Astrocyte (in vitro differentiated cells and primary cell): ENCODE data around the gene PTCH1. TPM values are rescaled to one million over a fixed set of nuclear protein-coding genes. Genes with fewer than 3 reads are reported as not detected.

Experiments
- DNase-seq: peaks from one replicate; pipeline ENCODE4 v3.0.0-alpha.2; 2010; ENCODE audit warnings: low read depth
- FAIRE-seq: peaks from 2 replicates; lab custom pipeline; 2011; peaks lifted over from hg19 to GRCh38; lab: Jason Lieb, UNC
- H2AFZ ChIP-seq: 2 replicates; pipeline ENCODE4 v1.6.0; 2012; ENCODE audit warnings: low read depth, low read length, inconsistent platforms
- H3K27ac ChIP-seq: 2 replicates; pipeline ENCODE4 v1.5.1; 2011; ENCODE audit warnings: low read depth, low read length, inconsistent platforms
- H3K27me3 ChIP-seq: 2 replicates; pipeline ENCODE4 v1.6.0; 2011; ENCODE audit warnings: low read length, inconsistent platforms; ENCODE audit not compliant: insufficient read depth
- H3K36me3 ChIP-seq: 2 replicates; pipeline ENCODE4 v1.5.1; 2011; ENCODE audit warnings: low read length, inconsistent platforms; ENCODE audit not compliant: insufficient read depth
- H3K4me1 ChIP-seq: 2 replicates; pipeline ENCODE4 v1.5.1; 2011; ENCODE audit warnings: low read length, inconsistent platforms; ENCODE audit not compliant: insufficient read depth
- H3K4me2 ChIP-seq: 2 replicates; pipeline ENCODE4 v1.6.0; 2012; ENCODE audit warnings: low read length, inconsistent platforms
- H3K4me3 ChIP-seq: 2 replicates; pipeline ENCODE4 v1.5.1; 2011; ENCODE audit warnings: low read depth, mild to moderate bottlenecking, low read length, inconsistent platforms; ENCODE audit not compliant: insufficient read depth
- H3K79me2 ChIP-seq: 2 replicates; pipeline ENCODE4 v1.6.0; 2012; ENCODE audit warnings: mild to moderate bottlenecking, low read length, inconsistent platforms; ENCODE audit not compliant: insufficient read depth
- H3K9ac ChIP-seq: 2 replicates; pipeline ENCODE4 v1.6.0; 2012; ENCODE audit warnings: mild to moderate bottlenecking, low read length, inconsistent platforms
- H3K9me3 ChIP-seq: 2 replicates; pipeline ENCODE4 v1.5.1; 2012; ENCODE audit warnings: low read depth, mild to moderate bottlenecking, low read length, inconsistent platforms; ENCODE audit not compliant: insufficient read depth
- H4K20me1 ChIP-seq: 2 replicates; pipeline ENCODE4 v1.6.0; 2012; ENCODE audit warnings: low read length, inconsistent platforms; ENCODE audit not compliant: insufficient read depth
- H3K27ac Mint-ChIP-seq: one replicate; pipeline ENCODE4 v1.8.0; 2021; ENCODE audit warnings: mild to moderate bottlenecking, mixed read lengths; ENCODE audit not compliant: unreplicated experiment
- H3K27me3 Mint-ChIP-seq: one replicate; pipeline ENCODE4 v1.8.0; 2021; ENCODE audit warnings: low read depth, mixed read lengths; ENCODE audit not compliant: unreplicated experiment
- H3K36me3 Mint-ChIP-seq: one replicate; pipeline ENCODE4 v1.8.0; 2021; ENCODE audit warnings: low read depth, mixed read lengths; ENCODE audit not compliant: unreplicated experiment
- H3K4me1 Mint-ChIP-seq: one replicate; pipeline ENCODE4 v1.8.0; 2021; ENCODE audit warnings: low read depth, mixed read lengths; ENCODE audit not compliant: unreplicated experiment
- H3K4me3 Mint-ChIP-seq: one replicate; pipeline ENCODE4 v1.8.0; 2021; ENCODE audit warnings: mild to moderate bottlenecking, moderate library complexity, mixed read lengths; ENCODE audit not compliant: unreplicated experiment
- H3K9me3 Mint-ChIP-seq: one replicate; pipeline ENCODE4 v1.8.0; 2021; ENCODE audit warnings: mild to moderate bottlenecking, mixed read lengths; ENCODE audit not compliant: unreplicated experiment
- CTCF ChIP-seq: IDR thresholded peaks from 2 replicates; pipeline ENCODE4 v1.5.1; 2011; ENCODE audit warnings: low read depth, mild to moderate bottlenecking, inconsistent platforms, low read length, moderate library complexity; ENCODE audit not compliant: insufficient read depth
- EZH2 ChIP-seq: IDR thresholded peaks from 2 replicates; pipeline ENCODE4 v1.6.1; 2012; ENCODE audit warnings: mild to moderate bottlenecking, low read length, inconsistent platforms; ENCODE audit not compliant: insufficient read depth
- total RNA-seq: library from RNA; stranded (reverse); gene quantifications from 2 replicates; pipeline ENCODE4 v1.2.1, GENCODE V29; 2021

PTCH1 gene
- total RNA-seq, 1 donor from 2014 or later: 21.3 TPM

- no peaks in the 10 kb centered on the region for H3K27me3 ChIP-seq
- peak overlapping the region; percentile 92 for H3K27ac Mint-ChIP-seq
- peak overlapping the region; percentile 8 for H3K27ac ChIP-seq
- peak overlapping the region; percentile 58 for H3K9ac ChIP-seq
- peaks cover 4% of the 10 kb centered on the region for H3K36me3 ChIP-seq
- no peak for FAIRE-seq
- H3K36me3 Mint-ChIP-seq: peaks cover 38% of the 10 kb centered on the region
- TF ChIP-seq EZH2: no peak
- no peak for TF ChIP-seq CTCF
- peak overlapping the region; percentile 80 for H2AFZ ChIP-seq
- H3K27me3 Mint-ChIP-seq: no peaks in the 10 kb centered on the region
- peak overlapping the region; percentile 71 for H3K4me3 Mint-ChIP-seq
- H4K20me1 ChIP-seq: no peaks in the 10 kb centered on the region
- peak overlapping the region; percentile 88 for H3K4me2 ChIP-seq
- peak; percentile 84 for DNase-seq
- peaks cover 40% of the 10 kb centered on the region for H3K4me1 Mint-ChIP-seq
- H3K9me3 Mint-ChIP-seq: no peaks in the 10 kb centered on the region
- H3K4me1 ChIP-seq: peaks cover 21% of the 10 kb centered on the region
- peak overlapping the region; percentile 56 for H3K4me3 ChIP-seq
- no peaks in the 10 kb centered on the region for H3K79me2 ChIP-seq
- no peaks in the 10 kb centered on the region for H3K9me3 ChIP-seq
These were observed 54.3 kb downstream of the PTCH1 start for GRCh38 chr9:95462249-95463147.

- Histone ChIP-seq H3K9ac (no peak overlapping the region), H3K4me1 (peaks cover 21% of the 10 kb centered on the region), H3K9me3 (no peaks in the 10 kb centered on the region), H3K4me3 (no peak overlapping the region), H3K27me3 (no peaks in the 10 kb centered on the region), H3K4me2 (peak overlapping the region; percentile 88), H2AFZ (no peak overlapping the region), H3K79me2 (no peaks in the 10 kb centered on the region), H3K36me3 (peaks cover 4% of the 10 kb centered on the region), H3K27ac (no peak overlapping the region), H4K20me1 (no peaks in the 10 kb centered on the region)
- no peaks in the 10 kb centered on the region for H3K27me3 Mint-ChIP-seq
- H3K27ac Mint-ChIP-seq: no peak overlapping the region
- H3K9me3 Mint-ChIP-seq: no peaks in the 10 kb centered on the region
- no peak for TF ChIP-seq EZH2
- DNase-seq (no peak), FAIRE-seq (no peak)
- peaks cover 35% of the 10 kb centered on the region for H3K36me3 Mint-ChIP-seq
- H3K4me3 Mint-ChIP-seq: peak overlapping the region; percentile 71
- peaks cover 41% of the 10 kb centered on the region for H3K4me1 Mint-ChIP-seq
These were observed 55.1 kb downstream of the PTCH1 start for GRCh38 chr9:95461448-95462248.

GRCh38 chr9:95460518-95461164 lies 56.1 kb downstream of the PTCH1 start:
- no peak overlapping the region for H3K4me3 ChIP-seq
- FAIRE-seq (no peak), DNase-seq (no peak)
- H2AFZ ChIP-seq: no peak overlapping the region
- no peaks in the 10 kb centered on the region for H3K9me3 Mint-ChIP-seq
- no peaks in the 10 kb centered on the region for H3K27me3 ChIP-seq
- no peak overlapping the region for H3K27ac ChIP-seq
- no peak overlapping the region for H3K4me2 ChIP-seq
- H3K36me3 Mint-ChIP-seq: peaks cover 38% of the 10 kb centered on the region
- H3K36me3 ChIP-seq: peaks cover 4% of the 10 kb centered on the region
- no peaks in the 10 kb centered on the region for H4K20me1 ChIP-seq
- H3K27me3 Mint-ChIP-seq: no peaks in the 10 kb centered on the region
- H3K9me3 ChIP-seq: no peaks in the 10 kb centered on the region
- no peak overlapping the region for H3K9ac ChIP-seq
- H3K79me2 ChIP-seq: no peaks in the 10 kb centered on the region
- H3K27ac Mint-ChIP-seq: no peak overlapping the region
- TF ChIP-seq EZH2 (no peak), CTCF (no peak)
- peaks cover 21% of the 10 kb centered on the region for H3K4me1 ChIP-seq
- no peak overlapping the region for H3K4me3 Mint-ChIP-seq
- peaks cover 41% of the 10 kb centered on the region for H3K4me1 Mint-ChIP-seq
